ENCODE data around the gene ELOVL3. TPM values are rescaled to one million over a fixed set of nuclear protein-coding genes. Genes with fewer than 3 reads are reported as not detected.

ELOVL3 gene
- total RNA-seq, 1 donor from 2014 or later: not detected

DNA sequence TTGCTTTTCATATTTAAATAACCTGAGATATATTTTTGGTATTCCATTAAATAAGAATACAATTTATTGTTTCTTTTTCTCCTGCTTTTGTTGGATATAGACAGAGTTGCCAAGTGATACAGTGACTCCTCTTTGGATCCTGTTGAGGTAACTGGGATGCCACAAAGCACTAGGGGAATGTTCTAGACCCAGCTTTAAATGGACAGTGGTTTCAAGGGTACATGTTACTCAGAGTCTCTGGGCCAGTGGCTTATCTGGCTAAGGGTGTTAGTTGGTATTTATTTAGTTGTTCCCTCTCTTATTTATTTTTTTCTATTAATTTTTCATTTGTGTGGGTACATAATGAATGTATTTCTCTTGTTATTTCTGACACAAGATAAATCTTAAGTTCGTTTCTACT lies 28.3 kb downstream of the ELOVL3 start:
- TF ChIP-seq, protein P1, sequence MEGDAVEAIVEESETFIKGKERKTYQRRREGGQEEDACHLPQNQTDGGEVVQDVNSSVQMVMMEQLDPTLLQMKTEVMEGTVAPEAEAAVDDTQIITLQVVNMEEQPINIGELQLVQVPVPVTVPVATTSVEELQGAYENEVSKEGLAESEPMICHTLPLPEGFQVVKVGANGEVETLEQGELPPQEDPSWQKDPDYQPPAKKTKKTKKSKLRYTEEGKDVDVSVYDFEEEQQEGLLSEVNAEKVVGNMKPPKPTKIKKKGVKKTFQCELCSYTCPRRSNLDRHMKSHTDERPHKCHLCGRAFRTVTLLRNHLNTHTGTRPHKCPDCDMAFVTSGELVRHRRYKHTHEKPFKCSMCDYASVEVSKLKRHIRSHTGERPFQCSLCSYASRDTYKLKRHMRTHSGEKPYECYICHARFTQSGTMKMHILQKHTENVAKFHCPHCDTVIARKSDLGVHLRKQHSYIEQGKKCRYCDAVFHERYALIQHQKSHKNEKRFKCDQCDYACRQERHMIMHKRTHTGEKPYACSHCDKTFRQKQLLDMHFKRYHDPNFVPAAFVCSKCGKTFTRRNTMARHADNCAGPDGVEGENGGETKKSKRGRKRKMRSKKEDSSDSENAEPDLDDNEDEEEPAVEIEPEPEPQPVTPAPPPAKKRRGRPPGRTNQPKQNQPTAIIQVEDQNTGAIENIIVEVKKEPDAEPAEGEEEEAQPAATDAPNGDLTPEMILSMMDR (IDR thresholded peaks at IDR 0.05; ENCODE audit: partially characterized antibody, unreplicated experiment): no peak
- Mint-ChIP-seq H3K4me3 (ENCODE audit: unreplicated experiment) (no peak overlapping the region), H3K36me3 (ENCODE audit: unreplicated experiment) (no peaks in the 10 kb centered on the region), H3K4me1 (ENCODE audit: low read depth, unreplicated experiment) (peaks cover 2% of the 10 kb centered on the region), H3K27ac (ENCODE audit: unreplicated experiment) (no peak overlapping the region), H3K27me3 (ENCODE audit: unreplicated experiment) (no peaks in the 10 kb centered on the region), H3K9me3 (ENCODE audit: unreplicated experiment) (no peaks in the 10 kb centered on the region)
- DNase-seq: no peak

DNA sequence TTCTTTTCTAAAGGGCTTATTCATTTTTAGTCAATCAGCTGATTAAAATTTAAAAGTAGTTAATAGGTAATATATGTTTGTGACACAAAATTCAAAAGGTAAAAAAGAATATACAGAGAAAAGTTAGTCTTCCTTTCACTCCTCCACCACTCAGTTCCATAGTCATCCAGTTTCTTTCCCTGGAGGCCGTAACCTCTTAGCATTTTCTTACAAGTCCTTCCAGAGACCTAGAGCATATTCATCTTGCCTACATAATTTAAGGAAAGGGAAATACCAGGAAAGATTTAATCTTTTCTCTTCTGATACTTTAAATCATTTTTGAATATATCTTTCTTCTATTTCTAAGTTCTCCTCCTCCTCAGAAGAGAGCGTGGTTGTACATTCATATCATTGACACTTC lies 29.3 kb downstream of the ELOVL3 start:
- Mint-ChIP-seq H3K9me3 (ENCODE audit: unreplicated experiment) (no peaks in the 10 kb centered on the region), H3K4me3 (ENCODE audit: unreplicated experiment) (no peak overlapping the region), H3K27ac (ENCODE audit: unreplicated experiment) (no peak overlapping the region), H3K4me1 (ENCODE audit: low read depth, unreplicated experiment) (peaks cover 2% of the 10 kb centered on the region), H3K27me3 (ENCODE audit: unreplicated experiment) (no peaks in the 10 kb centered on the region), H3K36me3 (ENCODE audit: unreplicated experiment) (no peaks in the 10 kb centered on the region)
- no peak for DNase-seq
- TF ChIP-seq, protein P1 (IDR thresholded peaks at IDR 0.05; ENCODE audit: partially characterized antibody, unreplicated experiment): no peak

DNA sequence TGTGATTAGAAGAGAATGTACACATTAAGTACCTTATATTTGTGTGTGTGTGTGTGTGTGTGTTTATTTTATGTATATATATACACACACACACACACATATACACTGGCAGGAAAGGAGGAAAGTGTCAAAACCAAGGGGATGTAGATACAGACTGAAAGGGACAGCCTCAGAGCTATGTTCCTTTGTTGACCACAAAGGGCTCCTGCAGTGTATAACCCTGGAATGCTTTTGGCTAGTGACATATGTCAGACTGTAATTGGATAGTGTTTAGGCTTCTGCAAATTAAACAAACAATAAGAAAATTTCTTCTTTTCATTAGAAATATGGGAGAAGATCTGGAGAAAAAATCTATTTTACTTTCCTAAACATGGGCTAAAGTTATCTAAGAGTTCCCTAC lies 35.1 kb downstream of the ELOVL3 start:
- TF ChIP-seq, protein P1 (IDR thresholded peaks at IDR 0.05; ENCODE audit: partially characterized antibody, unreplicated experiment): no peak
- no peak for DNase-seq
- H3K36me3 Mint-ChIP-seq (ENCODE audit: unreplicated experiment): no peaks in the 10 kb centered on the region
- H3K27me3 Mint-ChIP-seq (ENCODE audit: unreplicated experiment): no peaks in the 10 kb centered on the region
- H3K4me1 Mint-ChIP-seq (ENCODE audit: low read depth, unreplicated experiment): peaks cover 18% of the 10 kb centered on the region
- H3K9me3 Mint-ChIP-seq (ENCODE audit: unreplicated experiment): peaks cover 2% of the 10 kb centered on the region
- H3K27ac Mint-ChIP-seq (ENCODE audit: unreplicated experiment): peak overlapping the region; percentile 81
- H3K4me3 Mint-ChIP-seq (ENCODE audit: unreplicated experiment): no peak overlapping the region

DNA sequence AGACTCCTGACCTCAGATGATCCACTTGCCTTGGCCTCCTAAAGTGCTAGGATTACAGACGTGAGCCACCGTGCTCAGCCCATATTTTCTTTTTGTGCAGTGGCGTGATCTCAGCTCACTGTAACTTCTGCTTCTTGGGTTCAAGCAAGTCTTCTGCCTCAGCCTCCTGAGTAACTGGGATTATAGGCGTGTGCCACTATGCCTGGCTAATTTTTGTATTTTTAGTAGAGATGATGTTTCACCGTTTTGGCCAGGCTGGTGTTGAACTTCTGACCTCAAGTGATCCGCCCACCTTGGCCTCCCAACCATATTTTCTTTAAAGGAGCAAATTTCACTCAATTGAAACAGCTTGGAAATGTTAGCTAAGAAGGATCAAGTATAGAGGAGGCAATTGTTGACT lies 35.7 kb downstream of the ELOVL3 start:
- DNase-seq: no peak
- Mint-ChIP-seq H3K9me3 (ENCODE audit: unreplicated experiment) (peaks cover 2% of the 10 kb centered on the region), H3K27ac (ENCODE audit: unreplicated experiment) (no peak overlapping the region), H3K36me3 (ENCODE audit: unreplicated experiment) (no peaks in the 10 kb centered on the region), H3K27me3 (ENCODE audit: unreplicated experiment) (no peaks in the 10 kb centered on the region), H3K4me1 (ENCODE audit: low read depth, unreplicated experiment) (peaks cover 18% of the 10 kb centered on the region), H3K4me3 (ENCODE audit: unreplicated experiment) (no peak overlapping the region)
- TF ChIP-seq, protein P1 (IDR thresholded peaks at IDR 0.05; ENCODE audit: partially characterized antibody, unreplicated experiment): no peak

DNA sequence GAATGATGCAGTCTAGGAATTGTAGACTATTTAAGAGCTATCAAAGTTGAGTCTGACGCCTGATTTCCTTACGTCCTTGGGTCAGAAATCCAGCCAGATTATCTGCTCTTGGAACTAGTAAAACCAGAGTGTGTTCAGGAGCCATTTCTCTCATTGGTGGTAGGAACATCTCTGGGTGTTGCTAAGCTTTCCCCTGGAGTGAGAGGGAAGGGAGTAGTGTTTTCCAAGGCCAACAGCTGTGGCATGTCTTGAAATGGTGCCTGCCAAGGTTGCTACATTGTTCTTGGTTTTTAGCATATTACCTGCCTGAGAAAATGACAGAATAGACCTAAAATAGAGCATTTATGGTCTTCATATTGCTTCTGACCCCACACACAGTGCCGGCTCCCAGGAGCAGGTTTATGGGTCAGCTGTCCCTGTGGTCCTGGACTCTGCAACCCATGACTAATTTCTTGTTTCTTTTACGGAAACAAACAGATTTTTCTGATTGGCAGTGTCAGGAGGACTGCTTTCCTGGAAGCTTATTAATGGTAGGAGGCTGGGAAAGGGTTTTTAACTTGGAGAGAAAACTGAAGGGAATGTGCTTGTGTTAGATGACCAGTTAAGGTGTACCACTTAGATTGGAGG lies 36.8 kb downstream of the ELOVL3 start:
- H3K4me1 Mint-ChIP-seq (ENCODE audit: low read depth, unreplicated experiment): peaks cover 18% of the 10 kb centered on the region
- peaks cover 2% of the 10 kb centered on the region for H3K9me3 Mint-ChIP-seq (ENCODE audit: unreplicated experiment)
- H3K27ac Mint-ChIP-seq (ENCODE audit: unreplicated experiment): no peak overlapping the region
- no peaks in the 10 kb centered on the region for H3K36me3 Mint-ChIP-seq (ENCODE audit: unreplicated experiment)
- no peak for DNase-seq
- no peak overlapping the region for H3K4me3 Mint-ChIP-seq (ENCODE audit: unreplicated experiment)
- no peaks in the 10 kb centered on the region for H3K27me3 Mint-ChIP-seq (ENCODE audit: unreplicated experiment)
- TF ChIP-seq, protein P1 (IDR thresholded peaks at IDR 0.05; ENCODE audit: partially characterized antibody, unreplicated experiment): no peak

All from glutamatergic neuron (in vitro differentiated cells).